ENCODE results near the gene KCNH8. TPM values are rescaled to one million over a fixed set of nuclear protein-coding genes. Genes with fewer than 3 reads are reported as not detected.

The KCNH8 gene
- total and polyA plus RNA-seq, 10 of the 15 experiments (the other 5 are each of a cell fraction or from before 2014, with no cell fraction given), result under 0.01 to 0.18 (median 0.07) TPM; not detected in 2

- in situ Hi-C loops (cut with MboI), result no loop called here
- Histone ChIP-seq H3K27me3 (replicated peaks in 1 of 2; ENCODE audit: control insufficient read depth in 2 of 2, insufficient read depth in 2 of 2, low read length in 1 of 2) (no peaks in the 10 kb centered on the region), H3K9me3 (replicated peaks; ENCODE audit: control insufficient read depth, insufficient read depth, low read length) (no peaks in the 10 kb centered on the region), H3K4me2 (ENCODE audit: control insufficient read depth, insufficient read depth) (no peak overlapping the region), H2AFZ (ENCODE audit: control insufficient read depth, low read depth, low read length) (no peak overlapping the region), H3K79me2 (ENCODE audit: control insufficient read depth, insufficient read depth, low read length) (no peaks in the 10 kb centered on the region), H3K4me3 (no peak overlapping the region), H3K4me1 (ENCODE audit: control insufficient read depth, insufficient read depth, low read length) (no peaks in the 10 kb centered on the region), H3K36me3 (ENCODE audit: control insufficient read depth in 2 of 2, insufficient read depth in 2 of 2, low read length in 1 of 2) (no peaks in the 10 kb centered on the region), H4K20me1 (ENCODE audit: control insufficient read depth, insufficient read depth) (no peaks in the 10 kb centered on the region), H3K9ac (ENCODE audit: control insufficient read depth, insufficient read depth, low read length) (no peak overlapping the region), H3K27ac (ENCODE audit: control insufficient read depth, insufficient read depth) (no peak overlapping the region)
- ChIA-PET SMC1A (ENCODE audit: uncharacterized antibody, unreplicated experiment) (no interaction called here), RAD21 (ENCODE audit: unreplicated experiment) (interaction anchor here (0.8 kb wide), 1 partner anchor 11 kb away, joined by 3 read pairs; no protein-coding TSS in a partner anchor), CTCF (no interaction called here), POLR2A (no interaction called here)
- intact Hi-C loops (cut with micrococcal nuclease; ENCODE audit: unreplicated experiment), result no loop called here
- no peak for DNase-seq (ENCODE audit: low read depth, low spot score)
- FAIRE-seq, result no peak
- no peak for ATAC-seq
- TF ChIP-seq TARDBP (IDR thresholded peaks at IDR 0.05; ENCODE audit: borderline replicate concordance) (no peak), HDAC2 (IDR thresholded peaks at IDR 0.05) (no peak), YY1 (IDR thresholded peaks at IDR 0.05; ENCODE audit: low read depth, low read length) (no peak), SRF (IDR thresholded peaks at IDR 0.05; ENCODE audit: low read depth in 2 of 2, low read length in 2 of 2) (no peak), IRF4 (IDR thresholded peaks at IDR 0.05; ENCODE audit: low read depth, low read length) (no peak), PAX8 (IDR thresholded peaks at IDR 0.05) (no peak), TCF7 (IDR thresholded peaks at IDR 0.05; ENCODE audit: borderline replicate concordance) (no peak), ZNF24 (IDR thresholded peaks at IDR 0.05) (no peak), NFYB (IDR thresholded peaks at IDR 0.05; ENCODE audit: insufficient read depth, low read depth, low read length) (no peak), SUZ12 (IDR thresholded peaks at IDR 0.05; ENCODE audit: unreplicated experiment) (no peak), TAF1 (IDR thresholded peaks at IDR 0.05; ENCODE audit: borderline replicate concordance, low read depth, low read length) (no peak), FOXK2 (IDR thresholded peaks at IDR 0.05) (no peak)
- TF ChIP-seq, protein P1, sequence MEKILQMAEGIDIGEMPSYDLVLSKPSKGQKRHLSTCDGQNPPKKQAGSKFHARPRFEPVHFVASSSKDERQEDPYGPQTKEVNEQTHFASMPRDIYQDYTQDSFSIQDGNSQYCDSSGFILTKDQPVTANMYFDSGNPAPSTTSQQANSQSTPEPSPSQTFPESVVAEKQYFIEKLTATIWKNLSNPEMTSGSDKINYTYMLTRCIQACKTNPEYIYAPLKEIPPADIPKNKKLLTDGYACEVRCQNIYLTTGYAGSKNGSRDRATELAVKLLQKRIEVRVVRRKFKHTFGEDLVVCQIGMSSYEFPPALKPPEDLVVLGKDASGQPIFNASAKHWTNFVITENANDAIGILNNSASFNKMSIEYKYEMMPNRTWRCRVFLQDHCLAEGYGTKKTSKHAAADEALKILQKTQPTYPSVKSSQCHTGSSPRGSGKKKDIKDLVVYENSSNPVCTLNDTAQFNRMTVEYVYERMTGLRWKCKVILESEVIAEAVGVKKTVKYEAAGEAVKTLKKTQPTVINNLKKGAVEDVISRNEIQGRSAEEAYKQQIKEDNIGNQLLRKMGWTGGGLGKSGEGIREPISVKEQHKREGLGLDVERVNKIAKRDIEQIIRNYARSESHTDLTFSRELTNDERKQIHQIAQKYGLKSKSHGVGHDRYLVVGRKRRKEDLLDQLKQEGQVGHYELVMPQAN (conservative IDR thresholded peaks at IDR 0.05), result no peak
- 33% methylated on average over 4 of the region's 4 CpGs for WGBS (ENCODE audit: insufficient coverage, insufficient replicate concordance, low lambda C conversion rate, missing lambda C conversion rate)
- no TSS peak for BruUV-seq (replicated peaks)
Measured at GRCh38 chr3:19293295-19293694, 145.0 kb downstream of the KCNH8 start.
